HG03520 (cell line): ENCODE data around the gene DAGLB.
"Not testable (repeated sequence)": the region's sequence is repeated elsewhere in the genome, so short reads cannot be mapped to it uniquely, and the experiment has no call there.

ENCODE experiments used
- ATAC-seq: cut with Tn5 transposase; IDR thresholded peaks from one replicate; pipeline ENCODE4 v1.9.1; 2021; ENCODE audit warnings: mild to moderate bottlenecking, moderate library complexity; ENCODE audit not compliant: unreplicated experiment

The DAGLB gene

DNA sequence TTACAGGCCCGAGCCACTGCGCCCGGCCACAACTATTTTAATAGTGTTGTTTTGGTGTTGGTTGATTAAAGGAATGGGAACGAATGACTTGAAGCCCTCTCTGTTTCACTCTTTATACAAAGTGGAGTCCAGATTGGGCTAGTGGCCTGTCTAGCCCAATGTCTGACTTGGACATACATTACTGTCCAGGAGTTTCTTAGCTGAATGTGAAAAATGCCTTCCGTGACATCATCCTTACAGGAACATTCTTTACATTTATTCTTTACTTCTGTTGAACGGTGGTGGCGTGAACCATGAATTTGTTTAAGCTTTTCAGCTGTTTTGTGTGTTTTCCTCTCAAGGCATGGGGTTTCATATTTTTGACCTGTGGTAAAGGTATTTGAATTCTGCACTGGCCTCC lies 67.9 kb downstream of the DAGLB start:
- no peak for ATAC-seq

GRCh38 chr7:6378556-6378955 lies 69.2 kb downstream of the DAGLB start:
- not testable (repeated sequence) for ATAC-seq

DNA sequence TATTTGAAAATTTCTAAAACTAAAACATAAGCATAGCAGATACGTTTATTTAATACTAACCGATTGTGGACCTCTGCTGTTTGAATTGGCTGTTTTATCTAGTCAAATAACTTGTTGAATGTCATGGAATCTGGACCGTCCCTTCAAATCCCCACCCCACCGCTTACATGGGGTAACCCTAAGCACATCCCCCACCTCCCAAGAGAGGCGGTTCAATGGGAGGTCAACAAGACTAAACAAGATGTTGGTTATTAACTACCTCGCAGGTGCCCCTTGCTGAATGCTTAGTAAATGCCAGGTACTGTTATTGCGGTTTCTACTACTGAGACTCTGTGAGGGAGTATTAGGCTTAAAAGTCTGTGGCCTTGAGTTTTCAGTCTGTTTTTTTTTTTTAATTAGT lies 70.9 kb downstream of the DAGLB start:
- no peak for ATAC-seq

DNA sequence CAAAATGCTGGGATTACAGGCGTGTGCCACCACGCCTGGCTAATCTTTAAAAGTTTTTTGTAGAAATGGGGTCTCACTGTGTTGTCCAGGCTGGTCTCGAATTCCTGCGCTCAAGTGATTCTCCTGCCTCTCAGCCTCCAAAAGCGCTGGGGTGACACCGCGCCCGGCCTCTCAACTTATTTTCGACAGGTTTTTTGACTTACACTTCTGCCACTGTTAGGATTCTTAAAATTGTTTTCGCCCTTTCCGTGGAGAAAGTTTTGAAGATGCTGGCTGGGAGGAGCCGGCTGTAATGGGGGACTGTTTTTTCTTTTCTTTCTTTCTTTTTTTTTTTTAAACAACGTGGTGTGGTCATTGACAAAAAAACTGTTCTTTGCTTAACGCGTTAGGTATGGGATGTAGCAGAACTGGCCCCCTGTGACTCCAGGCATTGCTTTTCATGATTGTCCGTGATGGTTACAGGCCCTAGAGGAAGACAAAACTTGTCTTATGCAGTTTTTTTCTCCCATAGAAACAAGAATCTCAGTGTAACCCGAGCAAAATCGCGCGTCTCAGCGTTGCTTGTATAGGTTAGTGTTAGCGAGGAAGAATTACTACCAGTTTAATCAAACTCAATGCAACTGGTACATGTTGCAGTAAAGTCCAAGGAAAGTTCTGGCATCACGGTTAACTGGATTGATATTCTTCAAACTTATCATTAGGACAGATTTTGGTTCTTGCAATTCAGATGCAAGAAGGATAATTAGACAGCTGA lies 72.2 kb downstream of the DAGLB start:
- no peak for ATAC-seq

- no peak for ATAC-seq
Observed at GRCh38 chr7:6367701-6368211, 80.0 kb downstream of the DAGLB start.

DNA sequence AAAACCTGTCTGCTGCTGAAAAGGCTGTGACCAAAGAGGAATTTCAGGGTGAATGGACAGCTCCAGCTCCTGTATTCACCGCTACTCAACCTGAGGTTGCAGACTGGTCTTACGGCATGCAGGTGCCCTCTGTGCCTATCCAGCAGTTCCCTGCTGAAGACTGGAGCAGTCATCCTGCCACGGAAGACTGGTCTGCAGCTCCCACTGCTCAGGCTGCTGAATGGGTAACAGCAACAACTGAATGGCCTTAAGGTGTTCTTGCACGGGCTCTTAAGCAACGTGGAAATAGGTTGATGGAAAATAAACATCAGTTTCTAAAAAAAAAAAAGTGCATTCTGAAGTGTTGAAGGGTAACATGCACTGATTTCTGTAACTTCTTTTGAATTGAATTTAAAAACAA lies 82.3 kb downstream of the DAGLB start:
- ATAC-seq: no peak

- no peak for ATAC-seq
Observed at GRCh38 chr7:6360841-6361240, 86.9 kb downstream of the DAGLB start.

DNA sequence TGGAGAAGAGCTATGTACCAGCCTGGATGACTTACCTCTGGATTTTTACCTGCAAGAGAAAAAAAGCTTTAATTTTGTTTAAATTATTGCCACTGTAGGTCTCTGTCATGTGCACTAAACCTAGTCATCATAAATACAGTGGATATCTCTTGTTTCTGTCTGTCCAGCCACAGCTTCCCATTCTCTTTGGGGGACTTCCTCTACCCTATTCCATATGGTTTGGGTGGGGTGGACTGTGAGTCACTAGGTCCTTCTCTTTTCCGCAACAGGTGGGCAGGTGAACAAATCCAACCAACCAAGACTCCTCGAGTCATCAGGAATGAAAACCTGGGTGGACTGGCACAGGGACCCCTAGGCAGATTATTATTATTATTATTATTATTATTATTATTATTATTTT lies 88.0 kb downstream of the DAGLB start:
- ATAC-seq: no peak
